NAMALWA (cell line): Measurements from ENCODE around the gene PAPSS1.

Experiments used
- DNase-seq: peaks from one replicate; pipeline ENCODE4 v3.0.0-alpha.2; 2015; ENCODE audit warnings: low spot score

The PAPSS1 gene

GRCh38 chr4:107629318-107629717 is 90.7 kb downstream of the PAPSS1 start:
- no peak for DNase-seq

GRCh38 chr4:107625391-107625902 is 94.6 kb downstream of the PAPSS1 start:
- no peak for DNase-seq

GRCh38 chr4:107624024-107624423 is 96.0 kb downstream of the PAPSS1 start:
- DNase-seq = no peak

- no peak for DNase-seq
Measured at GRCh38 chr4:107622006-107622405, 98.0 kb downstream of the PAPSS1 start.

- no peak for DNase-seq
Measured at GRCh38 chr4:107619731-107620130, 100.3 kb downstream of the PAPSS1 start.

GRCh38 chr4:107619066-107619465 is 101.0 kb downstream of the PAPSS1 start:
- no peak for DNase-seq

- DNase-seq = no peak
Measured at GRCh38 chr4:107618656-107619055, 101.4 kb downstream of the PAPSS1 start.

GRCh38 chr4:107616838-107617389 is 103.1 kb downstream of the PAPSS1 start:
- no peak for DNase-seq

GRCh38 chr4:107615809-107616208 is 104.2 kb downstream of the PAPSS1 start:
- no peak for DNase-seq

GRCh38 chr4:107603430-107603829 is 116.6 kb downstream of the PAPSS1 start:
- no peak for DNase-seq

GRCh38 chr4:107600983-107601382 is 119.1 kb downstream of the PAPSS1 start:
- no peak for DNase-seq

- no peak for DNase-seq
Measured at GRCh38 chr4:107600436-107600835, 119.6 kb downstream of the PAPSS1 start.

- no peak for DNase-seq
Measured at GRCh38 chr4:107599841-107600240, 120.2 kb downstream of the PAPSS1 start.

- no peak for DNase-seq
Measured at GRCh38 chr4:107593230-107593629, 126.8 kb downstream of the PAPSS1 start.

- peak; percentile 47 for DNase-seq
Measured at GRCh38 chr4:107592519-107592918, 127.5 kb downstream of the PAPSS1 start.

GRCh38 chr4:107589269-107589668 is 130.8 kb downstream of the PAPSS1 start:
- DNase-seq = no peak

- DNase-seq = no peak
Measured at GRCh38 chr4:107586371-107586770, 133.7 kb downstream of the PAPSS1 start.

GRCh38 chr4:107579099-107579498 is 140.9 kb downstream of the PAPSS1 start:
- DNase-seq = no peak

- DNase-seq = no peak
Measured at GRCh38 chr4:107578321-107578720, 141.7 kb downstream of the PAPSS1 start.

GRCh38 chr4:107577743-107578142 is 142.3 kb downstream of the PAPSS1 start:
- no peak for DNase-seq

- DNase-seq = no peak
Measured at GRCh38 chr4:107575243-107575642, 144.8 kb downstream of the PAPSS1 start.

- DNase-seq = no peak
Measured at GRCh38 chr4:107572281-107572680, 147.8 kb downstream of the PAPSS1 start.

- no peak for DNase-seq
Measured at GRCh38 chr4:107570952-107571351, 149.1 kb downstream of the PAPSS1 start.

- DNase-seq = no peak
Measured at GRCh38 chr4:107564326-107564725, 155.7 kb downstream of the PAPSS1 start.
